HG03575 (cell line): Measurements from ENCODE around the gene ANP32A.
"Not testable (repeated sequence)": the region's sequence is repeated elsewhere in the genome, so short reads cannot be mapped to it uniquely, and the experiment has no call there.

Source experiments
- ATAC-seq: cut with Tn5 transposase; IDR thresholded peaks from one replicate; pipeline ENCODE4 v1.9.1; 2021; ENCODE audit not compliant: unreplicated experiment, insufficient number of reproducible peaks, low FRiP score; ENCODE audit errors: extremely low read depth

Gene ANP32A

DNA sequence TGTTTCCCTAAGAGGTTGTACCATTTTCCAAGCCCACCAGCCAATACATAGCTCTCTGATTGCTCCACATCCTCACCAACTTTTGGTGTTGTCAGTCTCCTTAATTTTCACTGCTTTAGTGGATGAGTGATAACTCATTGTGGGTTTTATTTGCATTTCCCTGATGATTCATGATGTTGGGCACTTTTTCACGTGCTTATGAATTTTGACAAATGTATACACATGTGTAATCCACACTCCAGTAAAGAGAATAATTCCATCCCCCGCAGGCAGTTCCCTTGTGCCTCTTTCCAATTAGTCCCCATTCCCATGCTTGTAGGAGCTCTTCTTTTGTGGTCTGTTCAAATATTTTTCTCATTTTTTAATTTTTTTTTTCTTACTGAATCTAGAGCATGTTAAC, 52.4 kb downstream of the ANP32A start:
- ATAC-seq = no peak

DNA sequence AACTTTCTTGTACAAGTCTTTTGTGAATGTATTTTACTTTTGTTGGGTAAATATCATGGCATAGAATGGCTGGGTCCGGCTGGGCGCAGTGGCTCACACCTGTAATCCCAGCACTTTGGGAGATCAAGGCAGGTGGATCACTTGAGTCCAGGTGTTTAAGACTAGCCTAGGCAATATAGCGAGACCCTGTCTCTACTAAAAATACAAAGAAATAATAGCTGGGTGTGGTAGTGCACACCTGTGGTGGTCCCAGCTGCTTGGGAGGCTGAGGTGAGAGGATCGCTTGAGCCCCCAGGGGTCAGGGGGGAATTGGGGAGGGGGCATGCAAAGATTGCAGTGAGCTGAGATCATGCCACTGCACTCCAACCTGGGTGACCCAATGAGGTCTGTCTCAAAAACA, 52.9 kb downstream of the ANP32A start:
- ATAC-seq = no peak

DNA sequence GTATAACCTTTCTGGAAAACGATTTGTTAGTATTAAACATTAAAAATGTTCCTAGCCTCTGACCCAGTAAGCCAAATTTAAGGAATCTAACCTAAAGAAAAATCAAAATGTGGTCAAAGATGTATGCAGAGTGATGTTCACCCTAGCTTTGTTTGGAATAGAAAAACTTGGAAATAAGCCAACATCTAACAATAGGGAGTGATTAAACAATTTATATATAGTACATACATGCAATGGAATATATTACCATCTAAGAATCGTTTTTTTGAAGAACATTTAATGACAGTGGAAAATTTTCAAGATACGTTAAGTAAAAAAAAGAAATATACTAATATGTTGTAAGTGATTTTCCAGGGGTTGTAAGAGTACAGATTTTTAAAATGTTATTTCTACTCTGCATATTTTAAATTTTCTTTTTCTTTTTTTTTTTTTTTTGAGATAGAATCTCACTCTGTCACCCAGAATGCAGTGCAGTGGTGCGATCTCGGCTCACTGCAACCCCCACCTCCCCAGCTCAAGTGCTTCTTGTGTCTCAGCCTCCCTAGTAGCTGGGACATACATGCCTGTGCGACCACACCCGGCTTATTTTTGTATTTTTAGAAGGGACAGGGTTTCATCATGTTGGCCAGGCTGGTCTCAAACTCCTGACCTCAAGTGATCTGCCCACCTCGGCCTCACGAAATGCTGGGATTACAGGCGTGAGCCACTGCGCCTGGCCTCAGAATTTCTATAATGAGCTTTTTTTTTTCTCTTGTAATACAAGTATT, 54.9 kb downstream of the ANP32A start:
- ATAC-seq = no peak

DNA sequence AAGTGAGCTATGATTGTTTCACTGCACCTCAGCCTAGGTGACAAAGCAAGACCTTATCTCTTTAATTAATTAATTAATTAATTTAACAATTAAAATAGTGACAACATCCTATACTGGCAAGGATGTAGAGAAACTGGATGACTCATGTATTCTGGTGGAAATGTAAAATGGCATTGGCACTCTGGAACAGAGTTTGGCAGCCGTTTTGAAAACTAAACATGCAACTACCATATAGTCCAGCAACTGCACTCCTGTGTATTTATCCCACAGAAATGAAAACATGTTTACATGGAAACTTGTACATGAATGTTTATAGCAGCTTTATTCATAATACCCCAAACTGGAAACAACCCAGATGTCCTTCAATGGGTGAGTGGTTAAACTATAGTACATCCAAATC, 56.6 kb downstream of the ANP32A start:
- ATAC-seq = no peak

DNA sequence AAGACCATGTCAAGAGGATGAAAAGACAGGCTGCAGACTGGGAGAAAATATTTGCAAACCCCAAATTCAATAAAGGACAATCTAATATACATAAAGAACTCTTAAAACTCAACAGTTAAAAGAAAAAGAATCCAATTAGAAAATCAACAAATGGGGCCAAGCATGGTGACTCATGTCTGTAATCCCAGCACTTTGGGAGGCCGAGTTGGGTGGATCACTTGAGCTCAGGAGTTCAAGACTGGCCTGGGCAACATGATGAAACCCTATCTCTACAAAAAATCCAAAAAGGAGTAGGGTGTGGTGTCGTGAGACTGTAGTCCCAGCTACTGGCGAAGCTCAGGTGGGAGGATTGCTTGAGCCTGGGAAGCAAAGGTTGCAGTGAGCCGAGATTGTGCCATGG, 57.6 kb downstream of the ANP32A start:
- ATAC-seq = no peak

DNA sequence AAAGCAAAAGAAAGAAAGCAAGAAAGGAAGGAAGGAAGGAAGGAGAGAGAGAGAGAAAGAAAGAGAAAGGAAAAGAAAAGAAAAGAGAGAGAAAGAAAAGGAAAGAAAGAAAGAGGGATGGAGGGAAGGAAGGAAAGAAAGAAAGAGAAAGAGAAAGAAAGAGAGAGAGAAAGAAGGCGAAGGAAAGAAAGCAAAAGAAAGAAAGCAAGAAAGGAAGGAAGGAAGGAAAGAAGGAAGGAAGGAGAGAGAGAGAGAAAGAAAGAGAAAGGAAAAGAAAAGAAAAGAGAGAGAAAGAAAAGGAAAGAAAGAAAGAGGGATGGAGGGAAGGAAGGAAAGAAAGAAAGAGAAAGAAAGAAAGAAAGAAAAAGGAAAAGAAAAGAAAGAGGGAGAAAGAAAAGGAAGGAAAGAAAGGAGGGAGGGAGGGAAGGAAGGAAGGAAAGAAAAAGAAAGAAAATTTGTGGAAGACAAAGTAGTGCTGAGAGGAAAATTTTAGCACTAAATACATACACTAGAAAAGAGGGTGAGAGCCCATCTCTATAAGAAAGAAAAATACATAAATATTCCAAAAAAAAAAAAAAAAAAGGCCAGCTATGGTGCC, 60.6 kb downstream of the ANP32A start:
- not testable (repeated sequence) for ATAC-seq

DNA sequence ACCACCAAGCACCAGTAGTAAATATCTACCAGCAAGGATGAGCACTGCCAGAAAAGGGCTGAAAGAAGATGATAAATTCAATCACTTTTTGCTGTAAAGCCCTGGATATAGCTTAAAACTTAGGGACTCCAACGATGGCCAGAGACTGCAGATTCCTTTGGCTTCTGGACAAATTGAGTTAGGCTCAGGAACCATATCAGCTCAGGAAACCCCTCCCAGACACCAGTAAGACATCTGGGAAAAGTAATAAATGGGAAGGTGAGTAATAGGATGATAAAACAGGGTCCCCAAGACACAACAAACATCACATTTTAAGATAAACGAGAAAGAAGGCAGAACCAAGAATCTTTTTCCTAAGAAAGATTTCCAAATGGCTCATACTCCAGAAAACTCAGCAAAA, 65.0 kb downstream of the ANP32A start:
- ATAC-seq = no peak

DNA sequence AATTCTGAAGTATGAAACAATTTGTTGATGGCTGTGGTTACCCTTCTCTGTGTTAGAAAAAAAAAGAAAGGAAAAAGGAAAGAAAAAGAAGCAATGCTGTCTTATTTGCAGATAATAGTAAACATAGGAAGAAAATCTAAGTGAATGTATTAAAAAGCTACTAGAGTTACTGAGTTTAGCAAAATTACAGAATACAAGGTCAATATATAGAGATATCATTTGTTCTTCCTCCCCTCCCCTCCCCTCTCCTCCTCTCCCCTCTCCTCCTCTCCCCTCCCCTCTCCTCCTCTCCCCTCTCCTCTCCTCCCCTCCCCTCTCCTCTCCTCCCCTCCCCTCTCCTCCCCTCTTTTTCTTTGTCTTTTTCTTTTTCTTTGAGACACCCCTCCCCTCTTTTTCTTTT, 69.1 kb downstream of the ANP32A start:
- ATAC-seq = no peak

DNA sequence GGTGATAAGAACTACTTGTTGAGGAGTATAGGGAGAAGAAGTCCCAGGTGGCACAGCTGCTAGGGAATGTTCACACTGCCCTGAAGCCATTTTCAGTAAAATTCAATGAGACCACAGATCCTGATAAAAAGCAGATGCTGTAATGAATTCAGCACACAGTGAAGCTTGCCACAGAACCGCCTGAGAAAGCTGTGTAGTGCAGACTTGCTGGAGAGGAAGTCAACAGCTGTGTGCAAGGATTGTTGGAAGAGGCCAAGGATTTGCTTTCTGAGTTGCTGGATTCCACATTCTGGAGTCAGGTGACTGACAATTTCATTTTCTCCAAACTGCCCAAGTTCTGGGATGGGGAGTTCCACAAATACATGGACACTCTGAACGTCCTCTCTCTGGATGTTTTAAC, 70.9 kb downstream of the ANP32A start:
- no peak for ATAC-seq

DNA sequence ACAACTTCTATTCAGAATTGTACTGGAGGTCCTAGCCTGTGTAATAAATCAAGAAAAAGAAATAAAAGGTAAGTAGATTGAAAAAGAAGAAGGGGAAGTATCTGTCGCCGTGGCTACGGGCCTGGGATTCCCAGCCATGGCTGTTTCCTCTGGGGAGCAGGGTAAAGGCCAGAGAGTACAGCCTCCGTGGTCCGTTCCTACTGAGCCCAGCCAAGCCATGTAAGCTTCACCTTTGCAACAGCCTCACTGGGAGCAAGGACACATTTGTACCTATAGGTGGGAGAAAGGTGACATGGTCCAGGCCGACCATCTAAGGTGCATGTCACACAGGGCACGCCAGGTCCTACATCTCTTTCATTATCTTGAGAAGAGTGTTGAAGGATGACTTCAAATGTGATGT, 71.3 kb downstream of the ANP32A start:
- ATAC-seq = no peak

DNA sequence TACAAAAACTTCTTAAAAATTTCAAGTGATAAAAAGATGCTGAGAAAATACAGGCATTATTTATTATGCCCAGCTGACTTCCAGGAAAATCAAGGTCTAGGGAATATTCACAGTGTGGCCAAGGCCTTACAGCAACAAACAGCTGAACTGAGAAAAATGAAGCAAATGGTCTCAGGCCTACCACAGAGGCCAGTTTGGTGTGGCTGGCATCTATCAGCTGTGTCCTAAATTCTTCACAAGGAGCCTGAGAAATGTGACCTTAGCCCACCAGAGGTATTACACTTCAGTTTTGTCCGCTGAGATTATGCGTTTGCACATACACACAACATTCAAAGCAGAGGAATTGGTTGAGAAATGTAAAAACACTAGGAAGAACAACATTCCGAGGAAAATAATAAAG, 77.4 kb downstream of the ANP32A start:
- ATAC-seq = no peak

DNA sequence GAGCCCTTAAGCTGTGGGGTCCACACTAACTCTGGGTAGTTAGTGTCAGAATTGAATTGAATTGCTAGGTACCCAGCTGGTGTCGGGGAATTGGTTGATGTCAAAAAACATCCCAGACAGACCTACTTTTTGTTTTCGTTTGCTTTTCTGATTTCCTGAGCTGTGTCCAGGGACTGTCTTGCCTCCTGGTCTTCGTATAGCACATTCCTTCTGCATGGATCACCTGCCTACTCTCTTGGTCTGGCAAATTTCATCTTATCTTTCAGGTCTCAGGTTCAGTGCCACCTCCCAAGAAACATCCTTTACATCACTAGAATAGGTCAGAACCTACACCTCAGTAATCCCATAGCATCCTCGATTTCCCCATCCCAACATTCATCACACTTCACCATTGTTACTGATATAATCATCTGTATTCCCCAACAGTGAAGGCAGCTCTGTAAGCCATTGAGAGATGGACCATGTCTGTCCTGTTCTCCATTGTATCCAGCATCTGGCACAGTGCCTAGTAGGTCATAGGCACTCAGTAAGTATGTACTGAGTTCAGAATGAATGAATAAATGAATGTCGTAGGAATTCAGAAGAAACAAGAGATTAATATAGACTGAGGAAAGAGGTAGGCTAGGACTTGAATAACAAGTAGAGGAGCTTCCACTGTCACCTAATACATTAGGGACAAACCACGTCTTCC, 81.2 kb downstream of the ANP32A start:
- no peak for ATAC-seq

DNA sequence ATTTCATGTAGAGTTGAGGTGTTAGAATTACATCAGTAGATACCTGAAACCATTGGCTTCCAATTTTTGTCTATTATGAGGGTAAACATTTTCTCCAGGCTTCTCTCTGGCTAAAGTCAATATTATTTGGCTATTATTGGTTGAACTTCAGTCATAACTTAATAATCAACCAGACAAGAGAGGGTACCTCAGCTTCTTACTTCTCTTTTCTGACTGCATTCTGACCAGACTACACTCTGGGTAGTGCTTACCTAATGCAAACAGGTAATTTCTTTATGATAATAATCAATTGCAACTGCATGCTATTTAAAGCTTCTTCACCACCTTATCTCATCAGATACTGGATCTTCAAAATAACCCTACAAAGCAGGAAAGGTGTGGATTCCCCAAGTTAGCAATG, 85.1 kb downstream of the ANP32A start:
- no peak for ATAC-seq

DNA sequence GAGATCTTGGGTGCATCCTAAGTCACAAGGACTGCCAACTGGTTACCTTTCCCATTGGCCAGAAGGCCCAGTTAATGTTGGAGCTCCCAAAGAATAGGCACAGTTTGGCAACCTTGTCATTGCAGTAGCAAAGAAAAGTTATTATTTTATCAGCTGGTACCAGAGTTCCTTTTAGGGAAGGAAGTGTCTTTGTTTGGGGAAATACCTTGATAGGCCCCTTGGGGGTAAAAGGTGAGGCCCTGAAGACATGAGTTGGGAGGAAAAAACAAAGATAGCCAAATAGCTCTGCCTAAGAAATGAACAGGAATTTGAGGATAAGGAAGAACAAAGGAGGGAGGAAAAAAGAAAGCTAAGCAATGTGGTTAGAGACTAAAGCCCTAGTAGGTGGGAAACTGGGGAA, 85.8 kb downstream of the ANP32A start:
- no peak for ATAC-seq

DNA sequence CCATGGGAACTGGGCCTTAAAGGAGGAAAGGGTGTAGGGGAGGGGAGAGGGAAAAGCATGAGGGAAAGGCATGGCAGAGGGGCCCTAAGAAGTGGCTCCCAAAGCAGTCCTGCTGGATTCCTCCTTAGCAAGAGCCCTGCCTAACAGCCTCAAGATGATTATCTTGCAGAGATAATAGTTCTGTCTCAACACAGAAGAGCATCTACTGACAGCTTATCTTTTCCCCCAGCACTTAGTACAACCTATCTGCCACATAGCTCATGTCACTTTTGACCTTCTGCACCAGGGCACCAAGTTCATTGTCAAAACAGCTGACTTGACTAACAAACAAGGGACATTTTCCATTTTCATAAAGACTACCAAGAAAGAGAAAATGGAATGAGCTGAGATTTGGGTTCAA, 86.3 kb downstream of the ANP32A start:
- ATAC-seq = no peak

DNA sequence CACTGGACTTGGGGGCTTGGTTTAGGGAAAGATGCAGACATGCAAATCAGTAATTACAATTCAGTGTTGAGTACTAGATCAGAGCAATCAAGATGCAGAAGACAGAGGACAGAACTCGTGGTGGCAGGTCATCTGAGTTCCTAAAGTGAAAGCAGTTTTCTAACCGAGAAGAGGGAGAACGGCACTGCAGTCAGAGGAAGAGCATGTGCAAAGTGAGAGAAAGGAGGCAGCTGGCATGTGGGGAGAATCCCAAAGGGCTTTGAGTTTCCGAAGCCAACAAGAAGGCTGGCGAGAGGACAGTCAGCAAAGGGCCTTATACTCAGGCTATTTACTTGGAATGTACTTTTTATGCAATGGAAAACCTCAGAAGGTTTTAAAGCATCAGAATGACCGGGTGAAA, 87.0 kb downstream of the ANP32A start:
- ATAC-seq = no peak

DNA sequence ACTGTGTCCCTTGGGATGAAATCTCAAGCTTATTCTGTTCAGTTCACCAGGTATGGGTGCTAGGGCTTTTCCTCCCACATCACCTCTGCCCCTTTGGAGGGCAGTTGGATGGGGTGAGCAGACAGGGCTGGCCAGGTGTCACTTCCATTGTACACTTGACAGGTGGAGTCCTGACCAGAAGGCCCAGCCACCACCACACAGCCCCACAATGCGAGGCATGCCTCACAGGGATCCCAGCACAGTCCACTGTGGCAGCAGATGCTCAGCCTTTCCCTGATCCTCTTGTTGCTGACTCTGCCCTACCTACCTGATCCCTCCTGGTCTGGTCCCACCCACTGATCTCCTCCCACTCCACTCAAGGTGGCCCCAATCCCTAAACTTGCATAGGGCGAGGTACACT, 88.2 kb downstream of the ANP32A start:
- ATAC-seq = no peak

DNA sequence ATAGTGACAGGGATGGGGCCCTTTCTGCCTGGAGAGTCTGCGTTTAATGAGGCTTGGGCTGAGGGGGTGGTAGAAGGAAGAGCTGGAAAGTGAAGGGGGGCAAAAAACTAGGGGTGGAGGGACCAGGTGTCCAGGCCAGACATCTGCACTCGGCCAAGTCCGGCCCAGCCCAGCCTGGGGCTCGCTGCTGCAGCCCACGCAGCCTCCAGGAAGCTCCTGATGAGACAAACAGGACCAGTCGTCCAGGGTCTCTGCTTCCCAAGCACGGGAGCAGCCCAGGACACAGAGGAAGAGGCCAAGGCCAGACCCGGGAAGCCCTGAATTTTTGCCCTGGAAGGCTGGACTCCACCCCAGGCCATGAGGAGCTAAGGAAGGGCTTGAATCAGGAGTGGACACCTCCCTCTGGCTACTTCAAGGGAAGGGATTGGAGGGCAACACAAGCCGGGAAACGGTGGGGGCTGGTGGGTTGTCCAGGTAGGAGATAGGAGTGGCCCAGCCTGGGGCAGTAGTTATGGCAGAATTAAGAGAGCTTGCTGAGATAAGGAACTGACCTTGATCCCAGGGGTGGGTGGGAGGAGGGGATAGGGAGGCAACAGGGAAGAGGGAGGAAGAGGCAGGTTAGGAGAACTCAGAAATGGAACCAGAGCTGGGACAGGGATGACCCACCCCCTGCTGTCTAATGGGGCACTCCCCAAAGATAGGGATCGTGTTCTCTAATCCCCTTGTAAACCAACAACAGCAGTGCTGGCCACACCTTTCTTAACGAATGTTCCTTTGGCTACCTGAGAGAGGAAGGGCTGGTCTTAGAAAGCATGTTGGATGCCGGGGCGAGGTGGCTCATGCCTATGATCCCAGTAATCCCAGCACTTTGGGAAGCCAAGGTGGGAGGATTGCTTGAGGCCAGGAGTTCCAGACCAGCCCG, 89.5 kb downstream of the ANP32A start:
- no peak for ATAC-seq

DNA sequence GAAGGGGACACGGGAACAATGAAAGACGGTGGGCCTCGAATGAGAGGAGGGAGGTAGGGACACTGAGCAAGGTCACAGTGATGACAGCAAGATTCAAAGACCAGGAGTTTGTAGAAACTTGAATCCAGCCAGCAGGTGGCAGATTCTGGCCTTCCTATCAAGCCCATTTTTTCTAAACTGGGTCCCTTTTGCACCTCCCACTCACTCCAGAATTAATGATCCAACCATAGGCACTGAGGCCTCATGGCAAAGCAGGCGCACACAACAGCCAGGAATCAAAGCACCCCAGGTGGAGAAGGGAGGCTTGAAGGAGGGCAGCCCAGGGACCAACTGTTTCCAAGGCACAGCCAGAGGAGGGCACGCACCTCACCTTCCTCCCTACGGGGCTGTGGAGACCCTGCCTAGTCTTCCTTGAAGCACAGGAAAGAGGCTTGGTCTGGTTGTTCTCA, 90.2 kb downstream of the ANP32A start:
- no peak for ATAC-seq
